ENCODE measurements around the gene OR2T5.
"Not testable (repeated sequence)": the region's sequence is repeated elsewhere in the genome, so short reads cannot be mapped to it uniquely, and the experiment has no call there.

DNA sequence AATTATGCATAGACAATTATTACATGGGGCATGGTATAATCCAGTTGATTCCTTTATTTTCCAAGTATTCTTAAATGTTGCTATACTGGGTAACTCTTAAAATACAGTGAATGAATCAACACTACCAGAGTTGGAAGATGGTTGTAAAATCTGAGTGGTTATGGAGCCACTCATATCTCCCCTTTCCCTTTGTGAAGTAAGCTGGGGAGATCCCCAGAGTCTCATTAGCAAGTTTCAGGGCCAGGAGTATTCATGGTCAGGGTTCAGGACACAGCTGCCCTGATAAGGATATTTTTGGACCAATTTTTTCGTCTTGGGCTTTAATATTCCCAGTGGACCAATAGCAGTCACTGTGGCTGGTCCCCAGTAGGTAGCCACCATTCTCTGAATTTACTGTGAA, 49.7 kb upstream of the OR2T5 start:
- not testable (repeated sequence) for TF ChIP-seq FOXP2 (optimal IDR thresholded peaks at IDR 0.05; ENCODE audit: control extremely low read depth, extremely low read length, insufficient read depth); POLR2AphosphoS5 (IDR thresholded peaks at IDR 0.05; ENCODE audit: borderline replicate concordance, low read depth, low read length); EZH2 (IDR thresholded peaks at IDR 0.05)

Data from SK-N-MC (cell line).